Measurements from ENCODE around the gene USP10. TPM values are rescaled to one million over a fixed set of nuclear protein-coding genes. Genes with fewer than 3 reads are reported as not detected.

Gene USP10
- total RNA-seq, 2 experiments from 2014 or later, result 86.5 to 99.0 TPM

- Mint-ChIP-seq H3K36me3 (ENCODE audit: low read depth) (no peaks in the 10 kb centered on the region), H3K4me1 (peaks cover 29% of the 10 kb centered on the region), H3K9me3 (no peaks in the 10 kb centered on the region), H3K27ac (no peak overlapping the region), H3K4me3 (no peak overlapping the region), H3K27me3 (peaks cover 21% of the 10 kb centered on the region)
- no peak for DNase-seq
- ChIA-PET POLR2A (no interaction called here), CTCF (interaction anchor here (0.8 to 1.5 kb wide), 2 partner anchors 15 to 42 kb away, joined by 3 read pairs; no protein-coding TSS in a partner anchor)
Measured at GRCh38 chr16:84815462-84815861, 115.7 kb downstream of the USP10 start.

GRCh38 chr16:84816023-84816422 is 116.2 kb downstream of the USP10 start:
- ChIA-PET POLR2A (no interaction called here), CTCF (interaction anchor here (1.5 kb wide), 1 partner anchor 43 kb away, joined by 3 read pairs; no protein-coding TSS in a partner anchor)
- H3K27me3 Mint-ChIP-seq, result peaks cover 25% of the 10 kb centered on the region
- peaks cover 23% of the 10 kb centered on the region for H3K4me1 Mint-ChIP-seq
- DNase-seq, result no peak
- H3K9me3 Mint-ChIP-seq, result no peaks in the 10 kb centered on the region
- H3K4me3 Mint-ChIP-seq, result no peak overlapping the region
- no peak overlapping the region for H3K27ac Mint-ChIP-seq
- no peaks in the 10 kb centered on the region for H3K36me3 Mint-ChIP-seq (ENCODE audit: low read depth)

- DNase-seq, result no peak
- ChIA-PET CTCF (no interaction called here), POLR2A (no interaction called here)
- Mint-ChIP-seq H3K36me3 (ENCODE audit: low read depth) (no peaks in the 10 kb centered on the region), H3K27ac (no peak overlapping the region), H3K27me3 (peaks cover 30% of the 10 kb centered on the region), H3K4me3 (no peak overlapping the region), H3K9me3 (no peaks in the 10 kb centered on the region), H3K4me1 (peaks cover 19% of the 10 kb centered on the region)
Measured at GRCh38 chr16:84816485-84816884, 116.7 kb downstream of the USP10 start.

- Mint-ChIP-seq H3K27ac (no peak overlapping the region), H3K27me3 (peaks cover 36% of the 10 kb centered on the region), H3K4me1 (peaks cover 14% of the 10 kb centered on the region), H3K36me3 (ENCODE audit: low read depth) (no peaks in the 10 kb centered on the region), H3K9me3 (no peaks in the 10 kb centered on the region), H3K4me3 (no peak overlapping the region)
- DNase-seq, result no peak
- POLR2A ChIA-PET, result no interaction called here
- CTCF ChIA-PET, result interaction anchor here (1.0 kb wide), 1 partner anchor 13 kb away, joined by 3 read pairs; no protein-coding TSS in a partner anchor
Measured at GRCh38 chr16:84817206-84817605, 117.4 kb downstream of the USP10 start.

- Mint-ChIP-seq H3K27ac (no peak overlapping the region), H3K27me3 (peaks cover 40% of the 10 kb centered on the region), H3K9me3 (no peaks in the 10 kb centered on the region), H3K4me1 (peaks cover 11% of the 10 kb centered on the region), H3K36me3 (ENCODE audit: low read depth) (no peaks in the 10 kb centered on the region), H3K4me3 (no peak overlapping the region)
- DNase-seq, result no peak
- CTCF ChIA-PET, result interaction anchor here (1.0 kb wide), 1 partner anchor 13 kb away, joined by 3 read pairs; no protein-coding TSS in a partner anchor
- POLR2A ChIA-PET, result no interaction called here
Measured at GRCh38 chr16:84817613-84818012, 117.8 kb downstream of the USP10 start.

GRCh38 chr16:84818133-84818532 is 118.3 kb downstream of the USP10 start:
- no peaks in the 10 kb centered on the region for H3K9me3 Mint-ChIP-seq
- no peak overlapping the region for H3K27ac Mint-ChIP-seq
- H3K4me3 Mint-ChIP-seq, result no peak overlapping the region
- ChIA-PET POLR2A (no interaction called here), CTCF (no interaction called here)
- H3K4me1 Mint-ChIP-seq, result peaks cover 8% of the 10 kb centered on the region
- no peaks in the 10 kb centered on the region for H3K36me3 Mint-ChIP-seq (ENCODE audit: low read depth)
- DNase-seq, result no peak
- H3K27me3 Mint-ChIP-seq, result peaks cover 44% of the 10 kb centered on the region

GRCh38 chr16:84818989-84819643 is 119.3 kb downstream of the USP10 start:
- CTCF ChIA-PET, result interaction anchor here (0.6 kb wide), 1 partner anchor 180 kb away, joined by 3 read pairs; no protein-coding TSS in a partner anchor
- DNase-seq, result no peak
- POLR2A ChIA-PET, result no interaction called here
- Mint-ChIP-seq H3K4me3 (no peak overlapping the region), H3K4me1 (peaks cover 7% of the 10 kb centered on the region), H3K9me3 (no peaks in the 10 kb centered on the region), H3K27ac (no peak overlapping the region), H3K27me3 (peaks cover 45% of the 10 kb centered on the region), H3K36me3 (ENCODE audit: low read depth) (no peaks in the 10 kb centered on the region)

- no peaks in the 10 kb centered on the region for H3K9me3 Mint-ChIP-seq
- peak; percentile 88 for DNase-seq
- H3K4me1 Mint-ChIP-seq, result peaks cover 7% of the 10 kb centered on the region
- H3K4me3 Mint-ChIP-seq, result peak within 1 kb of the TSS; percentile 3
- ChIA-PET POLR2A (no interaction called here), CTCF (no interaction called here)
- no peak within 1 kb of the TSS for H3K27ac Mint-ChIP-seq
- no peaks in the 10 kb centered on the region for H3K36me3 Mint-ChIP-seq (ENCODE audit: low read depth)
- peaks cover 45% of the 10 kb centered on the region for H3K27me3 Mint-ChIP-seq
Measured at GRCh38 chr16:84819644-84820304, 120.0 kb downstream of the USP10 start, which contains the start of gene CRISPLD2. CRISPLD2 (plus strand) TSS chr16:84819985; CDS start chr16:84838496, 18,511 bp downstream.

- Mint-ChIP-seq H3K9me3 (no peaks in the 10 kb centered on the region), H3K27me3 (peaks cover 45% of the 10 kb centered on the region), H3K4me3 (peak overlapping the region; percentile 3), H3K36me3 (ENCODE audit: low read depth) (no peaks in the 10 kb centered on the region), H3K27ac (no peak overlapping the region), H3K4me1 (peaks cover 7% of the 10 kb centered on the region)
- no peak for DNase-seq
- ChIA-PET CTCF (no interaction called here), POLR2A (no interaction called here)
Measured at GRCh38 chr16:84820305-84820684, 120.5 kb downstream of the USP10 start.

GRCh38 chr16:84820771-84821170 is 121.0 kb downstream of the USP10 start:
- no peak overlapping the region for H3K4me3 Mint-ChIP-seq
- H3K36me3 Mint-ChIP-seq (ENCODE audit: low read depth), result no peaks in the 10 kb centered on the region
- ChIA-PET POLR2A (no interaction called here), CTCF (interaction anchor here (1.1 kb wide), 1 partner anchor 29 kb away, joined by 3 read pairs; no protein-coding TSS in a partner anchor)
- no peak for DNase-seq
- H3K4me1 Mint-ChIP-seq, result peaks cover 7% of the 10 kb centered on the region
- peaks cover 45% of the 10 kb centered on the region for H3K27me3 Mint-ChIP-seq
- H3K9me3 Mint-ChIP-seq, result no peaks in the 10 kb centered on the region
- no peak overlapping the region for H3K27ac Mint-ChIP-seq

- CTCF ChIA-PET, result interaction anchor here (1.1 kb wide), 1 partner anchor 29 kb away, joined by 3 read pairs; no protein-coding TSS in a partner anchor
Measured at GRCh38 chr16:84821179-84821578, 121.4 kb downstream of the USP10 start.

GRCh38 chr16:84821728-84822689 is 122.2 kb downstream of the USP10 start:
- peaks cover 7% of the 10 kb centered on the region for H3K4me1 Mint-ChIP-seq
- DNase-seq, result no peak
- H3K9me3 Mint-ChIP-seq, result no peaks in the 10 kb centered on the region
- no peak overlapping the region for H3K27ac Mint-ChIP-seq
- H3K36me3 Mint-ChIP-seq (ENCODE audit: low read depth), result no peaks in the 10 kb centered on the region
- ChIA-PET CTCF (interaction anchor here (1.0 to 1.1 kb wide), 2 partner anchors 11 to 30 kb away, joined by 3 read pairs; no protein-coding TSS in a partner anchor), POLR2A (no interaction called here)
- H3K27me3 Mint-ChIP-seq, result peaks cover 45% of the 10 kb centered on the region
- H3K4me3 Mint-ChIP-seq, result no peak overlapping the region

More at GRCh38 chr16:84821179-84821578, 121.4 kb downstream of the USP10 start:
- Mint-ChIP-seq H3K4me1 (peaks cover 7% of the 10 kb centered on the region), H3K4me3 (no peak overlapping the region), H3K9me3 (no peaks in the 10 kb centered on the region), H3K27me3 (peaks cover 45% of the 10 kb centered on the region), H3K27ac (no peak overlapping the region), H3K36me3 (ENCODE audit: low read depth) (no peaks in the 10 kb centered on the region)
- no peak for DNase-seq
- POLR2A ChIA-PET, result no interaction called here
